NCI-H1092 (cell line): Measurements from ENCODE around the gene BICD1.
"Not testable (repeated sequence)": the region's sequence is repeated elsewhere in the genome, so short reads cannot be mapped to it uniquely, and the experiment has no call there.

Experiments
- DNase-seq: peaks from one replicate; lab custom pipeline; 2025; lab: John Stamatoyannopoulos, UW

BICD1 gene

GRCh38 chr12:32248441-32249140 lies 141.9 kb downstream of the BICD1 start:
- DNase-seq: no peak

- DNase-seq: no peak
Measured at GRCh38 chr12:32249777-32250176, 143.1 kb downstream of the BICD1 start.

- no peak for DNase-seq
Measured at GRCh38 chr12:32252199-32253073, 145.8 kb downstream of the BICD1 start.

- no peak for DNase-seq
Measured at GRCh38 chr12:32253154-32253790, 146.6 kb downstream of the BICD1 start.

- DNase-seq: no peak
Measured at GRCh38 chr12:32254260-32254956, 147.8 kb downstream of the BICD1 start.

GRCh38 chr12:32255588-32255987 lies 148.9 kb downstream of the BICD1 start:
- DNase-seq: no peak

GRCh38 chr12:32257695-32258496 lies 151.2 kb downstream of the BICD1 start:
- DNase-seq: no peak

GRCh38 chr12:32260696-32261095 lies 154.0 kb downstream of the BICD1 start:
- no peak for DNase-seq

- DNase-seq: no peak
Measured at GRCh38 chr12:32261638-32262037, 155.0 kb downstream of the BICD1 start.

GRCh38 chr12:32264961-32265360 lies 158.3 kb downstream of the BICD1 start:
- DNase-seq: no peak

GRCh38 chr12:32265456-32265855 lies 158.8 kb downstream of the BICD1 start:
- no peak for DNase-seq

- no peak for DNase-seq
Measured at GRCh38 chr12:32265951-32266350, 159.3 kb downstream of the BICD1 start.

- no peak for DNase-seq
Measured at GRCh38 chr12:32266756-32267155, 160.1 kb downstream of the BICD1 start.

- no peak for DNase-seq
Measured at GRCh38 chr12:32270818-32271710, 164.4 kb downstream of the BICD1 start.

- no peak for DNase-seq
Measured at GRCh38 chr12:32272465-32272864, 165.8 kb downstream of the BICD1 start.

- DNase-seq: no peak
Measured at GRCh38 chr12:32273063-32273522, 166.4 kb downstream of the BICD1 start.

GRCh38 chr12:32273712-32274111 lies 167.1 kb downstream of the BICD1 start:
- no peak for DNase-seq

- no peak for DNase-seq
Measured at GRCh38 chr12:32274665-32275064, 168.0 kb downstream of the BICD1 start.

GRCh38 chr12:32275520-32275919 lies 168.9 kb downstream of the BICD1 start:
- DNase-seq: not testable (repeated sequence)

GRCh38 chr12:32277774-32278173 lies 171.1 kb downstream of the BICD1 start:
- DNase-seq: no peak
